ENCODE data around the gene LRIG1.

- no peak for TF ChIP-seq CTCF (IDR thresholded peaks at IDR 0.05; ENCODE audit: low read depth, low read length)
- no peak for TF ChIP-seq EZH2phosphoT487 (IDR thresholded peaks at IDR 0.05; ENCODE audit: low read depth)
These were observed 138.3 kb downstream of the LRIG1 start for GRCh38 chr3:66362541-66362941.

Measured in OCI-LY3 (cell line).